GM12864 (cell line): ENCODE data around the gene ARL2.

Experiments
- DNase-seq: peaks from one replicate; pipeline ENCODE4 v3.0.0-alpha.2; 2011; ENCODE audit warnings: low read depth
- H3K4me3 ChIP-seq: 2 replicates; pipeline ENCODE4 v1.5.1; 2011; ENCODE audit warnings: mild to moderate bottlenecking, low read depth, low read length, control low read depth
- TF ChIP-seq, protein P1 (sequence below): IDR thresholded peaks from 2 replicates; pipeline ENCODE4 v1.5.1; 2011; ENCODE audit warnings: low read depth, mild to moderate bottlenecking, moderate library complexity, low read length, control low read depth, inconsistent platforms; ENCODE audit errors: missing control alignments

Gene ARL2

DNA sequence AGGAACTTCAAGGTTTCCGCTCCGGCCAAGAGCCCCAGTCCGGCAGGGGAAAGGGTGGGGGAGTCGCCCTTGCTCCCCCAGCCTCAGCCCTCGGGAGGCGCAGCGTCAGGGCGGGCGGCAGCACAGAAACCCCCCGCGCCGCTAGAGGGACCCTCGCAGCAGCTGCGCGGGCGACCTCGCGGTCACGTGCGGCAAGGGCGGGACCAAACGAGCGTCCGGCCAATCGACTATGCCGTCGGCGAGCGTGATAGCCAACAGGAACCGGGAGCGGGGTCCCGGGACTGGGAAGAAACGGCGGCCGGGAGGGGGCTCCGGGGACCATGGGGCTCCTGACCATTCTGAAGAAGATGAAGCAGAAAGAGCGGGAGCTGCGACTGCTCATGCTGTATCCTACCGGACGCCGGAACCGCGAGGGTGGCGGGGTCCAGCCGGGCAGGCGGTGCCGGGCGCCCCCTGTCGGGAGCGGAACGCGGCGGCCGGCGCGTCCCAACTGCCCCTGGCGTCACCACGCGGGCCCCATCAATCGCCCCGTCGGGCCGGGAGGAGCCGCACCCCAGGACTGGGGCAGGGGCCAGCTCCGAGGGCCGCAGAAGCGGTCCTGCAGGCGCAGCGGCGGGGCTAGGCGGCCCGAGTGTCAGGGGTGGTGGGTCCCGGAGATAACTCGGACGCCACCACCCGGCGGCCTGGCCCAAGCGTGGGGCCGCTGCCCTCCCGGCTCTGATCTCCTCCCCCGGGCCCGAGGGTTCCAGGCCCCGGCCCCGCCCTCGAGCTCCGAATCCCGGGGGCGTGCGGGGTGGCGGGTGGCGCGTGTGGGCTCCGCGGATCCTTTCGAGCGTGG lies at the start of gene ARL2:
Gene ARL2 (plus strand): TSS at position 273 of the 838 bp plus-strand sequence. CDS start 48 bp downstream, at position 321.
- peak; percentile 71 for DNase-seq
- TF ChIP-seq, protein P1, sequence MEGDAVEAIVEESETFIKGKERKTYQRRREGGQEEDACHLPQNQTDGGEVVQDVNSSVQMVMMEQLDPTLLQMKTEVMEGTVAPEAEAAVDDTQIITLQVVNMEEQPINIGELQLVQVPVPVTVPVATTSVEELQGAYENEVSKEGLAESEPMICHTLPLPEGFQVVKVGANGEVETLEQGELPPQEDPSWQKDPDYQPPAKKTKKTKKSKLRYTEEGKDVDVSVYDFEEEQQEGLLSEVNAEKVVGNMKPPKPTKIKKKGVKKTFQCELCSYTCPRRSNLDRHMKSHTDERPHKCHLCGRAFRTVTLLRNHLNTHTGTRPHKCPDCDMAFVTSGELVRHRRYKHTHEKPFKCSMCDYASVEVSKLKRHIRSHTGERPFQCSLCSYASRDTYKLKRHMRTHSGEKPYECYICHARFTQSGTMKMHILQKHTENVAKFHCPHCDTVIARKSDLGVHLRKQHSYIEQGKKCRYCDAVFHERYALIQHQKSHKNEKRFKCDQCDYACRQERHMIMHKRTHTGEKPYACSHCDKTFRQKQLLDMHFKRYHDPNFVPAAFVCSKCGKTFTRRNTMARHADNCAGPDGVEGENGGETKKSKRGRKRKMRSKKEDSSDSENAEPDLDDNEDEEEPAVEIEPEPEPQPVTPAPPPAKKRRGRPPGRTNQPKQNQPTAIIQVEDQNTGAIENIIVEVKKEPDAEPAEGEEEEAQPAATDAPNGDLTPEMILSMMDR = peak; percentile 76
- peak within 1 kb of the TSS; percentile 74 for H3K4me3 ChIP-seq

DNA sequence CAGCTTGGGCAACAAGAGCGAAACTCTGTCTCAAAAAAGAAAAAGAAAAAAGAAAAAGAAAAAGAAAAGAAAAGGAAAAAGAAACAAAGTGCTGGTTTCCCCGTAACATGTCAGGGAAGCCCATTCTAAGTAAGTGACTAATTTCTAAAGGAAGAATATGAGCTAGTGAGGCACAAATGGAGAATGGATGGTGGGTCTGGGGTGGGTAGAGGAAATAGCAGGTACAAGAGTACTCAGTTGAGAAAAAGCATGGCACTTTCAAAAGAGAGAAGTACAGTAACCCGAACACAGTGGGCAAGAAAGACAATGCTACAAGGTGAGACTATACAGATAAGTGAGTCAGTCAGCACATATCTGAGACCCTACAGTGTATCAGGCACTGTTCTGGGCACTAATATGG lies 46.6 kb upstream of the ARL2 start:
- DNase-seq = no peak
- TF ChIP-seq, protein P1 = no peak
- no peak overlapping the region for H3K4me3 ChIP-seq

- DNase-seq = no peak
Measured at GRCh38 chr11:64969209-64969608, 44.8 kb upstream of the ARL2 start.

GRCh38 chr11:64970731-64971151 lies 43.2 kb upstream of the ARL2 start:
- TF ChIP-seq, protein P1 = no peak
- DNase-seq = no peak
- no peak overlapping the region for H3K4me3 ChIP-seq

More at GRCh38 chr11:64969209-64969608, 44.8 kb upstream of the ARL2 start:
- TF ChIP-seq, protein P1 = no peak
- H3K4me3 ChIP-seq = no peak overlapping the region

GRCh38 chr11:64971421-64972233 lies 42.3 kb upstream of the ARL2 start, which contains the start of gene MAJIN:
Gene MAJIN (minus strand): TSS chr11:64972108. CDS start chr11:64959405, 12,703 bp downstream.
- TF ChIP-seq, protein P1 = no peak
- DNase-seq = no peak

GRCh38 chr11:64974124-64974523 lies 39.8 kb upstream of the ARL2 start:
- DNase-seq = no peak
- H3K4me3 ChIP-seq = no peak overlapping the region
- TF ChIP-seq, protein P1 = no peak

More at GRCh38 chr11:64971421-64972233, 42.3 kb upstream of the ARL2 start, which contains the start of gene MAJIN:
- H3K4me3 ChIP-seq = no peak within 1 kb of the TSS
